Measurements from ENCODE around the gene PTPRG. TPM values are rescaled to one million over a fixed set of nuclear protein-coding genes. Genes with fewer than 3 reads are reported as not detected.

PTPRG gene
- total and polyA plus RNA-seq, 2 experiments from 2014 or later, result 11.5 to 39.6 TPM

- Histone ChIP-seq H3K9ac (no peak overlapping the region), H3K9me2 (ENCODE audit: insufficient read depth) (no peaks in the 10 kb centered on the region), H3K27ac (no peak overlapping the region), H4K20me1 (ENCODE audit: insufficient read depth) (no peaks in the 10 kb centered on the region), H3K4me3 (no peak overlapping the region), H2AFZ (no peak overlapping the region), H3K4me1 (ENCODE audit: insufficient read depth) (peaks cover 40% of the 10 kb centered on the region), H3K27me3 (replicated peaks; ENCODE audit: insufficient read depth) (no peaks in the 10 kb centered on the region), H3F3A (ENCODE audit: insufficient read depth) (peaks cover 32% of the 10 kb centered on the region), H3K79me2 (ENCODE audit: insufficient read depth) (peaks cover 40% of the 10 kb centered on the region), H3K4me2 (ENCODE audit: unreplicated experiment) (peak overlapping the region; percentile 7), H3K36me3 (ENCODE audit: low read depth) (no peaks in the 10 kb centered on the region), H3K9me3 (ENCODE audit: low read depth) (no peaks in the 10 kb centered on the region)
- DNase-seq, result no peak
- in situ Hi-C loops (cut with MboI), result no loop called here
- WGBS, 2 experiments (ENCODE audit: low coverage in 1 of 2, low lambda C conversion rate in 2 of 2, missing lambda C conversion rate in 2 of 2), result 89 to 90% methylated on average over 6 of the region's 6 CpGs
- TF ChIP-seq EZH2 (IDR thresholded peaks at IDR 0.05; ENCODE audit: insufficient read depth, poor library complexity, severe bottlenecking) (no peak), EZH2phosphoT487 (IDR thresholded peaks at IDR 0.05; ENCODE audit: insufficient read depth, low read depth) (no peak)
These were observed 65.1 kb downstream of the PTPRG start for GRCh38 chr3:61626484-61626883.

- Histone ChIP-seq H3K4me2 (ENCODE audit: unreplicated experiment) (peak overlapping the region; percentile 53), H3K9me2 (ENCODE audit: insufficient read depth) (no peaks in the 10 kb centered on the region), H2AFZ (no peak overlapping the region), H4K20me1 (ENCODE audit: insufficient read depth) (no peaks in the 10 kb centered on the region), H3K27me3 (replicated peaks; ENCODE audit: insufficient read depth) (no peaks in the 10 kb centered on the region), H3F3A (ENCODE audit: insufficient read depth) (peaks cover 32% of the 10 kb centered on the region), H3K36me3 (ENCODE audit: low read depth) (no peaks in the 10 kb centered on the region), H3K27ac (peak overlapping the region; percentile 51), H3K4me1 (ENCODE audit: insufficient read depth) (peaks cover 40% of the 10 kb centered on the region), H3K9ac (no peak overlapping the region), H3K79me2 (ENCODE audit: insufficient read depth) (peaks cover 40% of the 10 kb centered on the region), H3K4me3 (peak overlapping the region; percentile 21; the same call in 1 of the 2 replicates), H3K9me3 (ENCODE audit: low read depth) (no peaks in the 10 kb centered on the region)
- WGBS, 2 experiments (ENCODE audit: low coverage in 1 of 2, low lambda C conversion rate in 2 of 2, missing lambda C conversion rate in 2 of 2), result 14 to 22% methylated on average over 2 of the region's 2 CpGs
- TF ChIP-seq EZH2 (IDR thresholded peaks at IDR 0.05; ENCODE audit: insufficient read depth, poor library complexity, severe bottlenecking) (no peak), EZH2phosphoT487 (IDR thresholded peaks at IDR 0.05; ENCODE audit: insufficient read depth, low read depth) (no peak)
- in situ Hi-C loops (cut with MboI), result no loop called here
- DNase-seq, result peak; percentile 89
These were observed 66.4 kb downstream of the PTPRG start for GRCh38 chr3:61627768-61628185.

- Histone ChIP-seq H3K9ac (no peak overlapping the region), H3K9me2 (ENCODE audit: insufficient read depth) (no peaks in the 10 kb centered on the region), H3K9me3 (ENCODE audit: low read depth) (no peaks in the 10 kb centered on the region), H3K4me3 (no peak overlapping the region), H3K4me2 (ENCODE audit: unreplicated experiment) (no peak overlapping the region), H4K20me1 (ENCODE audit: insufficient read depth) (no peaks in the 10 kb centered on the region), H3K36me3 (ENCODE audit: low read depth) (no peaks in the 10 kb centered on the region), H3K4me1 (ENCODE audit: insufficient read depth) (peaks cover 40% of the 10 kb centered on the region), H3K27me3 (replicated peaks; ENCODE audit: insufficient read depth) (no peaks in the 10 kb centered on the region), H3K27ac (no peak overlapping the region), H3F3A (ENCODE audit: insufficient read depth) (peaks cover 32% of the 10 kb centered on the region), H3K79me2 (ENCODE audit: insufficient read depth) (peaks cover 48% of the 10 kb centered on the region), H2AFZ (no peak overlapping the region)
- TF ChIP-seq EZH2 (IDR thresholded peaks at IDR 0.05; ENCODE audit: insufficient read depth, poor library complexity, severe bottlenecking) (no peak), EZH2phosphoT487 (IDR thresholded peaks at IDR 0.05; ENCODE audit: insufficient read depth, low read depth) (no peak)
- WGBS, 2 experiments (ENCODE audit: low coverage in 1 of 2, low lambda C conversion rate in 2 of 2, missing lambda C conversion rate in 2 of 2), result 80 to 87% methylated on average over 3 of the region's 3 CpGs
- peak; percentile 20 for DNase-seq
- in situ Hi-C loops (cut with MboI), result no loop called here
These were observed 67.3 kb downstream of the PTPRG start for GRCh38 chr3:61628636-61629035.

- TF ChIP-seq EZH2phosphoT487 (IDR thresholded peaks at IDR 0.05; ENCODE audit: insufficient read depth, low read depth), result no peak
- TF ChIP-seq EZH2 (IDR thresholded peaks at IDR 0.05; ENCODE audit: insufficient read depth, poor library complexity, severe bottlenecking), result no peak
- H4K20me1 ChIP-seq (ENCODE audit: insufficient read depth), result no peaks in the 10 kb centered on the region
- H3K9me3 ChIP-seq (ENCODE audit: low read depth), result no peaks in the 10 kb centered on the region
- no peak overlapping the region for H3K4me3 ChIP-seq
- H3K27me3 ChIP-seq (replicated peaks; ENCODE audit: insufficient read depth), result no peaks in the 10 kb centered on the region
- peak overlapping the region; percentile 62 for H3K4me2 ChIP-seq (ENCODE audit: unreplicated experiment)
- DNase-seq, result no peak
- in situ Hi-C loops (cut with MboI), result no loop called here
- no peaks in the 10 kb centered on the region for H3K9me2 ChIP-seq (ENCODE audit: insufficient read depth)
- H3F3A ChIP-seq (ENCODE audit: insufficient read depth), result peaks cover 32% of the 10 kb centered on the region
- H3K4me1 ChIP-seq (ENCODE audit: insufficient read depth), result peaks cover 40% of the 10 kb centered on the region
- 100% methylated on average over 4 of the region's 4 CpGs for WGBS, 2 experiments (ENCODE audit: low coverage in 1 of 2, low lambda C conversion rate in 2 of 2, missing lambda C conversion rate in 2 of 2)
- H3K36me3 ChIP-seq (ENCODE audit: low read depth), result no peaks in the 10 kb centered on the region
- H3K79me2 ChIP-seq (ENCODE audit: insufficient read depth), result peaks cover 50% of the 10 kb centered on the region
- no peak overlapping the region for H2AFZ ChIP-seq
- H3K27ac ChIP-seq, result peak overlapping the region; percentile 75
- no peak overlapping the region for H3K9ac ChIP-seq
These were observed 68.1 kb downstream of the PTPRG start for GRCh38 chr3:61629442-61629841.

Measured in GM23248 (cell line).